GM12891 (cell line): ENCODE measurements around the gene RNF208.

ENCODE experiments used
- POLR2A ChIP-seq: IDR thresholded peaks from 2 replicates; pipeline ENCODE4 v1.6.1; 2011; ENCODE audit warnings: low read depth, low read length, control low read depth
- POLR2AphosphoS5 ChIP-seq: IDR thresholded peaks from 2 replicates; pipeline ENCODE4 v1.6.1; 2011; ENCODE audit warnings: low read depth, low read length, control low read depth
- POU2F2 ChIP-seq: IDR thresholded peaks from 2 replicates; pipeline ENCODE4 v1.6.1; 2011; ENCODE audit warnings: low read depth, mild to moderate bottlenecking, control low read depth, low read length, moderate library complexity
- SPI1 ChIP-seq: IDR thresholded peaks from 2 replicates; pipeline ENCODE4 v1.6.1; 2011; ENCODE audit warnings: low read depth, low read length, control low read depth
- TAF1 ChIP-seq: IDR thresholded peaks from 2 replicates; pipeline ENCODE4 v1.6.1; 2011; ENCODE audit warnings: low read depth, low read length, control low read depth

GRCh38 chr9:137214620-137215019 lies 7.4 kb downstream of the RNF208 start:
- TF ChIP-seq POLR2A: no peak
- no peak for TF ChIP-seq SPI1
- TF ChIP-seq TAF1: no peak
- TF ChIP-seq POLR2AphosphoS5: no peak
- no peak for TF ChIP-seq POU2F2
